GM21529 (cell line): Measurements from ENCODE around the gene ROGDI.
"Not testable (repeated sequence)": the region's sequence is repeated elsewhere in the genome, so short reads cannot be mapped to it uniquely, and the experiment has no call there.

ENCODE experiments used
- ATAC-seq: cut with Tn5 transposase; IDR thresholded peaks from one replicate; pipeline ENCODE4 v1.9.1; 2021; ENCODE audit not compliant: unreplicated experiment

Gene ROGDI

GRCh38 chr16:4795181-4795827 lies 7.1 kb downstream of the ROGDI start, which contains the start of gene SMIM22:
Gene SMIM22 (plus strand): TSS chr16:4795369. CDS start chr16:4795735, 366 bp downstream.
- ATAC-seq, result no peak

GRCh38 chr16:4792951-4793513 lies 9.4 kb downstream of the ROGDI start:
- no peak for ATAC-seq

- ATAC-seq, result no peak
Observed at GRCh38 chr16:4790871-4791270, 11.6 kb downstream of the ROGDI start.

GRCh38 chr16:4790261-4790660 lies 12.2 kb downstream of the ROGDI start:
- ATAC-seq, result no peak

GRCh38 chr16:4788910-4789309 lies 13.5 kb downstream of the ROGDI start:
- no peak for ATAC-seq

GRCh38 chr16:4788489-4788889 lies 13.9 kb downstream of the ROGDI start:
- ATAC-seq, result no peak

- ATAC-seq, result no peak
Observed at GRCh38 chr16:4787627-4788482, 14.6 kb downstream of the ROGDI start, which contains the start of gene SEPTIN12. Gene SEPTIN12 (minus strand): TSS chr16:4788345. CDS start chr16:4787645, 700 bp downstream.

GRCh38 chr16:4787068-4787467 lies 15.4 kb downstream of the ROGDI start:
- ATAC-seq, result no peak

GRCh38 chr16:4785758-4786433 lies 16.5 kb downstream of the ROGDI start:
- no peak for ATAC-seq

- not testable (repeated sequence) for ATAC-seq
Observed at GRCh38 chr16:4784444-4784987, 17.9 kb downstream of the ROGDI start.

- ATAC-seq, result no peak
Observed at GRCh38 chr16:4783951-4784336, 18.5 kb downstream of the ROGDI start.

GRCh38 chr16:4783251-4783950 lies 19.0 kb downstream of the ROGDI start:
- no peak for ATAC-seq

GRCh38 chr16:4780235-4780634 lies 22.2 kb downstream of the ROGDI start:
- no peak for ATAC-seq

- no peak for ATAC-seq
Observed at GRCh38 chr16:4778050-4778392, 24.4 kb downstream of the ROGDI start.

- ATAC-seq, result no peak
Observed at GRCh38 chr16:4777339-4778049, 24.9 kb downstream of the ROGDI start.

GRCh38 chr16:4776141-4776705 lies 26.2 kb downstream of the ROGDI start:
- no peak for ATAC-seq

GRCh38 chr16:4775005-4775404 lies 27.4 kb downstream of the ROGDI start:
- no peak for ATAC-seq

GRCh38 chr16:4772351-4772750 lies 30.1 kb downstream of the ROGDI start:
- no peak for ATAC-seq

GRCh38 chr16:4771646-4772045 lies 30.8 kb downstream of the ROGDI start:
- no peak for ATAC-seq

GRCh38 chr16:4769306-4769638 lies 33.2 kb downstream of the ROGDI start:
- ATAC-seq, result no peak
